HepG2 (cell line): ENCODE data around the gene MAN1A1. TPM values are rescaled to one million over a fixed set of nuclear protein-coding genes. Genes with fewer than 3 reads are reported as not detected.

Source experiments
- AGO2 ChIP-seq: fragments of 200-400 bp; formaldehyde crosslinking; optimal IDR thresholded peaks from 2 replicates; pipeline ENCODE3; 2017; ENCODE audit warnings: mild to moderate bottlenecking, low read depth, low read length, moderate library complexity
- ATM ChIP-seq: fragments of 450-650 bp; IDR thresholded peaks from 2 replicates; pipeline ENCODE4 v1.7.1; 2017; ENCODE audit warnings: mild to moderate bottlenecking, borderline replicate concordance
- CBX2 ChIP-seq, 2 experiments: fragments of 200-600 bp in 1 of 2; sonication (generic); formaldehyde crosslinking in 1 of 2; IDR thresholded peaks; 2 replicates each; pipeline versions ENCODE4 v1.7.0 to v1.8.1; 2018 to 2022; ENCODE audit warnings: low read depth in 2 of 2, low read length in 1 of 2, mild to moderate bottlenecking in 1 of 2, missing genetic modification reagents in 1 of 2
- CCAR2 ChIP-seq: fragments of 200-400 bp; formaldehyde crosslinking; optimal IDR thresholded peaks from 2 replicates; pipeline ENCODE3; 2018; ENCODE audit warnings: low read depth, mild to moderate bottlenecking, low read length, moderate library complexity
- CEBPB ChIP-seq: IDR thresholded peaks from 2 replicates; pipeline ENCODE4 v1.6.1; 2011; ENCODE audit warnings: low read depth, low read length, improper control_type of control experiment, borderline replicate concordance
- ETV5 ChIP-seq: IDR thresholded peaks from 2 replicates; pipeline ENCODE4 v1.6.1; 2018; ENCODE audit warnings: missing biosample characterization, missing genetic modification reagents, inconsistent platforms, borderline replicate concordance
- GATAD2A ChIP-seq: IDR thresholded peaks from 2 replicates; pipeline ENCODE4 v1.6.1; 2016
- GTF3A ChIP-seq: sonication (generic); formaldehyde crosslinking; conservative IDR thresholded peaks from 2 replicates; pipeline ENCODE4 v1.4.0; 2020; ENCODE audit warnings: mild to moderate bottlenecking, missing genetic modification reagents
- JDP2 ChIP-seq: sonication (generic); formaldehyde crosslinking; IDR thresholded peaks from 2 replicates; pipeline ENCODE4 v1.8.1; 2022; ENCODE audit warnings: missing genetic modification reagents, borderline replicate concordance
- MEIS1 ChIP-seq: sonication (generic); formaldehyde crosslinking; IDR thresholded peaks from 2 replicates; pipeline ENCODE4 v1.9.0; 2021; ENCODE audit warnings: mild to moderate bottlenecking, missing genetic modification reagents, moderate library complexity, borderline replicate concordance
- MTF2 ChIP-seq: sonication (generic); formaldehyde crosslinking; IDR thresholded peaks from 2 replicates; pipeline ENCODE4 v1.5.0; 2020; ENCODE audit warnings: missing genetic modification reagents, borderline replicate concordance
- RAD51 ChIP-seq: fragments of 450-650 bp; IDR thresholded peaks from 2 replicates; pipeline ENCODE4 v1.6.1; 2016; ENCODE audit warnings: borderline replicate concordance
- RFXANK ChIP-seq: IDR thresholded peaks from 2 replicates; pipeline ENCODE4 v1.6.1; 2016
- TBP ChIP-seq: sonication (generic); formaldehyde crosslinking; IDR thresholded peaks from 2 replicates; pipeline ENCODE4 v1.5.0; 2020; ENCODE audit warnings: missing genetic modification reagents
- ZNF547 ChIP-seq: sonication (generic); formaldehyde crosslinking; IDR thresholded peaks from 2 replicates; pipeline ENCODE4 v1.5.1; 2020; ENCODE audit warnings: mild to moderate bottlenecking, missing genetic modification reagents
- ZNF577 ChIP-seq: sonication (generic); formaldehyde crosslinking; IDR thresholded peaks from 2 replicates; pipeline ENCODE4 v1.4.0; 2020; ENCODE audit warnings: mild to moderate bottlenecking, low read depth, missing genetic modification reagents, borderline replicate concordance
- polyA plus RNA-seq, 8 experiments: library from polyadenylated mRNA; depleted of rRNA in 3 of 8; stranded (reverse) in 7 of 8; unstranded in 1 of 8; fragments of >200 nt; fragmentation: Illumina TruSeq in 4 of 8; extraction: Trizol in 4 of 8; gene quantifications; 2 replicates each; pipeline versions ENCODE4 v1.2.1 to v1.2.3, GENCODE V29; 2011 to 2016; ENCODE audit warnings: low read depth in 4 of 8, missing spikeins in 1 of 8, mixed read lengths in 1 of 8; ENCODE audit not compliant: insufficient read depth in 1 of 8
- total RNA-seq, 5 experiments: library from RNA; depleted of rRNA; stranded (reverse); fragments of >200 nt; fragmentation: Illumina TruSeq; extraction: Trizol; gene quantifications; 2 replicates each; pipeline ENCODE4 v1.2.3, GENCODE V29; 2016; ENCODE audit warnings: low read depth in 1 of 5
- TF ChIP-seq, protein P1 (sequence below): sonication (generic); IDR thresholded peaks from 2 replicates; pipeline ENCODE4 v1.6.1; 2016; ENCODE audit warnings: low read depth, borderline replicate concordance
- TF ChIP-seq, protein P2 (sequence below): sonication (generic); formaldehyde crosslinking; IDR thresholded peaks from 2 replicates; pipeline ENCODE4 v1.4.0; 2020; ENCODE audit warnings: missing genetic modification reagents
- TF ChIP-seq, protein P3 (sequence below): sonication (generic); formaldehyde crosslinking; IDR thresholded peaks from 2 replicates; pipeline ENCODE4 v1.8.1; 2023; ENCODE audit warnings: missing genetic modification reagents, mild to moderate bottlenecking, borderline replicate concordance
- TF ChIP-seq, protein P4 (sequence below), 2 experiments: sonication (generic) in 1 of 2; formaldehyde crosslinking in 1 of 2; IDR thresholded peaks; 2 replicates each; pipeline versions ENCODE4 v1.4.0 to v1.6.1; 2016 to 2020; ENCODE audit warnings: borderline replicate concordance in 1 of 2, low read depth in 1 of 2, mild to moderate bottlenecking in 1 of 2, missing genetic modification reagents in 1 of 2
- TF ChIP-seq, protein P5 (sequence below): sonication (generic); formaldehyde crosslinking; IDR thresholded peaks from 2 replicates; pipeline ENCODE4 v1.4.0; 2020; ENCODE audit warnings: missing genetic modification reagents

Gene MAN1A1
- total and polyA plus RNA-seq, 2 of the 13 experiments (the other 11 are each of a cell fraction or from before 2014, with no cell fraction given), result 156 to 236 TPM

DNA sequence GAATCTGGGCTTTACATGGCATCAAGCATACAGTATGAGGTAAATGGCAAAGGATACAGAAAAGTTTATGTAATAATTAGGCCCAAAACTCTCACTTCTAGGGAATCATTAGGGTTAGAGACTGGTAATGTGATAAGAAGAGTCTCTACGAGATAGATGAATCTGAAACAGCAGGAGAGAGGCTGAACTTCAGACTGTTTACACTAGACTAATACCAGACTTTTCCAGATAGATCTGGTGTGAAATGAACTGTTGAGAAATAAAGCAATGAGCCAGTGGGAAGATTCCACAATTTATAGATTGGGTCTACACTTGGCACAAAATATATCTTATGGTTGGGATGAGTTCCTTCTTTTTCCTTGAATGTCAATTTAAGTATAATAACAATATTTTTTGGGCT lies 134.3 kb downstream of the MAN1A1 start (continued):
- TF ChIP-seq, protein P1, sequence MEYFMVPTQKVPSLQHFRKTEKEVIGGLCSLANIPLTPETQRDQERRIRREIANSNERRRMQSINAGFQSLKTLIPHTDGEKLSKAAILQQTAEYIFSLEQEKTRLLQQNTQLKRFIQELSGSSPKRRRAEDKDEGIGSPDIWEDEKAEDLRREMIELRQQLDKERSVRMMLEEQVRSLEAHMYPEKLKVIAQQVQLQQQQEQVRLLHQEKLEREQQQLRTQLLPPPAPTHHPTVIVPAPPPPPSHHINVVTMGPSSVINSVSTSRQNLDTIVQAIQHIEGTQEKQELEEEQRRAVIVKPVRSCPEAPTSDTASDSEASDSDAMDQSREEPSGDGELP, result no peak
- TF ChIP-seq MEIS1 (CRISPR knock-in tag) (no peak), CCAR2 (no peak), ZNF577 (CRISPR knock-in tag) (no peak), RAD51 (no peak), ATM (no peak), GATAD2A (CRISPR knock-in tag) (peak; percentile 76), CBX2 (IDR thresholded peaks at IDR 0.05; ENCODE audit: low read depth, low read length) (no peak), CBX2 (CRISPR knock-in tag; IDR thresholded peaks at IDR 0.05; ENCODE audit: low read depth) (no peak), CEBPB (peak; percentile 34; the same call in 1 of the 2 replicates), RFXANK (CRISPR knock-in tag) (no peak), GTF3A (CRISPR knock-in tag) (no peak), ZNF547 (CRISPR knock-in tag) (no peak), MTF2 (no peak), AGO2 (no peak), JDP2 (no peak), TBP (CRISPR knock-in tag) (no peak), ETV5 (CRISPR knock-in tag) (no peak)
- TF ChIP-seq, protein P2, sequence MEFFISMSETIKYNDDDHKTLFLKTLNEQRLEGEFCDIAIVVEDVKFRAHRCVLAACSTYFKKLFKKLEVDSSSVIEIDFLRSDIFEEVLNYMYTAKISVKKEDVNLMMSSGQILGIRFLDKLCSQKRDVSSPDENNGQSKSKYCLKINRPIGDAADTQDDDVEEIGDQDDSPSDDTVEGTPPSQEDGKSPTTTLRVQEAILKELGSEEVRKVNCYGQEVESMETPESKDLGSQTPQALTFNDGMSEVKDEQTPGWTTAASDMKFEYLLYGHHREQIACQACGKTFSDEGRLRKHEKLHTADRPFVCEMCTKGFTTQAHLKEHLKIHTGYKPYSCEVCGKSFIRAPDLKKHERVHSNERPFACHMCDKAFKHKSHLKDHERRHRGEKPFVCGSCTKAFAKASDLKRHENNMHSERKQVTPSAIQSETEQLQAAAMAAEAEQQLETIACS (CRISPR knock-in tag), result no peak
- TF ChIP-seq, protein P3, sequence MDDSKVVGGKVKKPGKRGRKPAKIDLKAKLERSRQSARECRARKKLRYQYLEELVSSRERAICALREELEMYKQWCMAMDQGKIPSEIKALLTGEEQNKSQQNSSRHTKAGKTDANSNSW (CRISPR knock-in tag), result no peak
- TF ChIP-seq, protein P4, sequence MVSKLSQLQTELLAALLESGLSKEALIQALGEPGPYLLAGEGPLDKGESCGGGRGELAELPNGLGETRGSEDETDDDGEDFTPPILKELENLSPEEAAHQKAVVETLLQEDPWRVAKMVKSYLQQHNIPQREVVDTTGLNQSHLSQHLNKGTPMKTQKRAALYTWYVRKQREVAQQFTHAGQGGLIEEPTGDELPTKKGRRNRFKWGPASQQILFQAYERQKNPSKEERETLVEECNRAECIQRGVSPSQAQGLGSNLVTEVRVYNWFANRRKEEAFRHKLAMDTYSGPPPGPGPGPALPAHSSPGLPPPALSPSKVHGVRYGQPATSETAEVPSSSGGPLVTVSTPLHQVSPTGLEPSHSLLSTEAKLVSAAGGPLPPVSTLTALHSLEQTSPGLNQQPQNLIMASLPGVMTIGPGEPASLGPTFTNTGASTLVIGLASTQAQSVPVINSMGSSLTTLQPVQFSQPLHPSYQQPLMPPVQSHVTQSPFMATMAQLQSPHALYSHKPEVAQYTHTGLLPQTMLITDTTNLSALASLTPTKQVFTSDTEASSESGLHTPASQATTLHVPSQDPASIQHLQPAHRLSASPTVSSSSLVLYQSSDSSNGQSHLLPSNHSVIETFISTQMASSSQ (IDR thresholded peaks at IDR 0.05; ENCODE audit: low read depth), result no peak
- TF ChIP-seq, protein P4 (CRISPR knock-in tag; IDR thresholded peaks at IDR 0.05; ENCODE audit: borderline replicate concordance), result no peak
- TF ChIP-seq, protein P5, sequence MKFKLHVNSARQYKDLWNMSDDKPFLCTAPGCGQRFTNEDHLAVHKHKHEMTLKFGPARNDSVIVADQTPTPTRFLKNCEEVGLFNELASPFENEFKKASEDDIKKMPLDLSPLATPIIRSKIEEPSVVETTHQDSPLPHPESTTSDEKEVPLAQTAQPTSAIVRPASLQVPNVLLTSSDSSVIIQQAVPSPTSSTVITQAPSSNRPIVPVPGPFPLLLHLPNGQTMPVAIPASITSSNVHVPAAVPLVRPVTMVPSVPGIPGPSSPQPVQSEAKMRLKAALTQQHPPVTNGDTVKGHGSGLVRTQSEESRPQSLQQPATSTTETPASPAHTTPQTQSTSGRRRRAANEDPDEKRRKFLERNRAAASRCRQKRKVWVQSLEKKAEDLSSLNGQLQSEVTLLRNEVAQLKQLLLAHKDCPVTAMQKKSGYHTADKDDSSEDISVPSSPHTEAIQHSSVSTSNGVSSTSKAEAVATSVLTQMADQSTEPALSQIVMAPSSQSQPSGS (CRISPR knock-in tag), result no peak
